GM12878 (cell line): ENCODE measurements around the gene KCNA4. TPM values are rescaled to one million over a fixed set of nuclear protein-coding genes. Genes with fewer than 3 reads are reported as not detected.

Experiments
- ATAC-seq: fragments of 200-7000 bp; cut with Tn5 transposase; 3 replicates; pipeline ENCODE4 v1.9.1; 2020; ENCODE audit warnings: mild to moderate bottlenecking, moderate library complexity
- BruUV-seq: library from RNA; stranded (reverse); fragments of 400-500 nt; replicated peaks from 2 replicates; lab custom pipeline; 2021; lab: Mats Ljungman, UMichigan
- CTCF ChIA-PET: fragments of 300-600 bp; sonication (Branson Sonifier 250); formaldehyde crosslinking; extraction: SDS; loops from one replicate; lab custom pipeline; 2021; ENCODE audit warnings: inconsistent platforms; lab: Yijun Ruan, JAX
- POLR2A ChIA-PET: fragments of 350-600 bp; formaldehyde crosslinking; extraction: SDS; loops from one replicate; lab custom pipeline; 2021; ENCODE audit warnings: inconsistent platforms; lab: Charles Lee
- RAD21 ChIA-PET: fragments of 300-600 bp; sonication (Branson Sonifier 250); formaldehyde crosslinking; loops from one replicate; lab custom pipeline; 2023; ENCODE audit warnings: antibody characterized with exemption; ENCODE audit not compliant: unreplicated experiment; lab: Charles Lee
- SMC1A ChIA-PET: fragments of 300-600 bp; sonication (Branson Sonifier 250); formaldehyde crosslinking; loops from one replicate; lab custom pipeline; 2023; ENCODE audit not compliant: unreplicated experiment, uncharacterized antibody; lab: Charles Lee
- DNase-seq: peaks from one replicate; pipeline ENCODE4 v3.0.0-alpha.2; 2011; ENCODE audit warnings: low read depth, low spot score
- FAIRE-seq: peaks from 3 replicates; lab custom pipeline; 2011; peaks lifted over from hg19 to GRCh38; lab: Jason Lieb, UNC
- H2AFZ ChIP-seq: 2 replicates; pipeline ENCODE4 v1.6.0; 2011; ENCODE audit warnings: low read depth, low read length, control low read depth; ENCODE audit not compliant: control insufficient read depth
- H3K27ac ChIP-seq: 2 replicates; pipeline ENCODE4 v1.5.1; 2011; ENCODE audit warnings: control low read depth; ENCODE audit not compliant: control insufficient read depth, insufficient read depth
- H3K27me3 ChIP-seq, 2 experiments: replicated peaks in 1 of 2; 2 replicates each; pipeline versions ENCODE4 v1.6.0 to v1.6.1; 2011; ENCODE audit warnings: low read length in 1 of 2; ENCODE audit not compliant: control insufficient read depth in 2 of 2, insufficient read depth in 2 of 2
- H3K36me3 ChIP-seq, 2 experiments: 2 replicates each; pipeline ENCODE4 v1.5.1; 2011; ENCODE audit warnings: low read length in 1 of 2; ENCODE audit not compliant: control insufficient read depth in 2 of 2, insufficient read depth in 2 of 2
- H3K4me1 ChIP-seq: 2 replicates; pipeline ENCODE4 v1.6.1; 2011; ENCODE audit warnings: mild to moderate bottlenecking, low read length, moderate library complexity, mixed read lengths; ENCODE audit not compliant: control insufficient read depth, insufficient read depth
- H3K4me2 ChIP-seq: 2 replicates; pipeline ENCODE4 v1.6.0; 2011; ENCODE audit warnings: control low read depth; ENCODE audit not compliant: control insufficient read depth, insufficient read depth
- H3K4me3 ChIP-seq: fragments of 200-600 bp; sonication (generic); 2 replicates; pipeline ENCODE4 v1.5.1; 2016
- H3K79me2 ChIP-seq: 2 replicates; pipeline ENCODE4 v1.6.0; 2011; ENCODE audit warnings: low read length; ENCODE audit not compliant: control insufficient read depth, insufficient read depth
- H3K9ac ChIP-seq: 2 replicates; pipeline ENCODE4 v1.8.0; 2011; ENCODE audit warnings: low read length, control low read depth, mixed read lengths; ENCODE audit not compliant: control insufficient read depth, insufficient read depth
- H3K9me3 ChIP-seq: replicated peaks from 3 replicates; pipeline ENCODE4 v1.5.1; 2011; ENCODE audit warnings: mild to moderate bottlenecking, low read length; ENCODE audit not compliant: control insufficient read depth, insufficient read depth
- H4K20me1 ChIP-seq: 2 replicates; pipeline ENCODE4 v1.6.0; 2011; ENCODE audit not compliant: control insufficient read depth, insufficient read depth
- RAD21 ChIP-seq: IDR thresholded peaks from 2 replicates; pipeline ENCODE4 v1.6.1; 2011; ENCODE audit warnings: mild to moderate bottlenecking, low read depth, low read length, moderate library complexity; ENCODE audit not compliant: insufficient read depth
- SMAD1 ChIP-seq: fragments of 450-650 bp; IDR thresholded peaks from 2 replicates; pipeline ENCODE4 v1.6.1; 2018; ENCODE audit warnings: mild to moderate bottlenecking, low read depth; ENCODE audit not compliant: partially characterized antibody
- WGBS: methylation state at CpG from one replicate; pipeline ENCODE4 v1.1.6; 2016; ENCODE audit warnings: low lambda C conversion rate; ENCODE audit not compliant: insufficient replicate concordance, insufficient coverage; ENCODE audit errors: missing lambda C conversion rate; 5-methylcytosine and 5-hydroxymethylcytosine counted together
- in situ Hi-C: fragments of 300-500 bp; cut with MboI; formaldehyde crosslinking; loops from 9 replicates; pipeline ENCODE4 v1.14.3; 2018; ENCODE audit warnings: mixed read lengths
- intact Hi-C: fragments of 100-400 bp; cut with micrococcal nuclease; formaldehyde crosslinking; loops from one replicate; pipeline ENCODE4 v1.14.2; 2022; ENCODE audit not compliant: unreplicated experiment
- polyA plus RNA-seq, 11 experiments: library from polyadenylated mRNA; depleted of rRNA in 4 of 11; unstranded in 6 of 11; stranded (reverse) in 5 of 11; fragments of >200 nt; fragmentation: Nextera tagmentation in 4 of 11; fragmentation: Illumina TruSeq in 1 of 11; extraction: Ambion mirVana in 4 of 11; extraction: Trizol in 1 of 11; gene quantifications; 1 replicate in 1 of 11; 2 replicates in 10 of 11; pipeline versions ENCODE4 v1.2.1 to v1.2.3, GENCODE V29; 2011 to 2016; ENCODE audit warnings: inconsistent platforms in 2 of 11, missing spikeins in 2 of 11, low read depth in 1 of 11
- total RNA-seq, 4 experiments: library from RNA; depleted of rRNA in 3 of 4; stranded (reverse); fragments of >200 nt in 3 of 4; fragmentation: Illumina TruSeq in 1 of 4; extraction: Trizol in 1 of 4; gene quantifications; 2 replicates each; pipeline versions ENCODE4 v1.2.1 to v1.2.3, GENCODE V29; 2013 to 2021
- TF ChIP-seq, protein P1 (sequence below), 3 experiments: IDR thresholded peaks in 2 of 3; conservative IDR thresholded peaks in 1 of 3; 2 replicates each; pipeline ENCODE4 v1.5.1; 2011; ENCODE audit warnings: low read depth in 3 of 3, low read length in 3 of 3, mild to moderate bottlenecking in 3 of 3, control low read depth in 2 of 3, moderate library complexity in 2 of 3, inconsistent platforms in 1 of 3, mixed read lengths in 1 of 3; ENCODE audit not compliant: control insufficient read depth in 2 of 3, insufficient read depth in 1 of 3; ENCODE audit errors: extremely low read depth in 1 of 3

Gene KCNA4
- total and polyA plus RNA-seq, 10 of the 15 experiments (the other 5 are each of a cell fraction or from before 2014, with no cell fraction given), result not detected

DNA sequence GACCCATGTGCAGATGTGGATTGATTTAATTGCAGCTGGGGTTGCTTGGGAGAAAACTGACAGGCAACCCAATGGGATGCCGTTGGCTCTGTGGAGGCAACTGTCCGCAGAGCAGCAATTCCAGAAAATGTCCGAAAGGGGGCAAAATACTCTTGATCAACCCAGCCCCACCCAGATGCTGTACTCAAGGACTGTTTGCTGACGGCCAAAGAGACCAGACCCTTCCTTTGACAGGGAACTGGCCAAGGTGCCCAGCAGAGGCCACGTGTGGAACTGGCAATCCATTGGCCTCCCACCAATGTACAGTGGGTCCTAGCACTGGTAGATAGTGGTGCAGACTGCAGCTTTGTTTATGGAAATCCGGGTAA, 29.7 kb upstream of the KCNA4 start:
- Histone ChIP-seq H3K27ac (no peak overlapping the region), H3K4me2 (no peak overlapping the region), H3K36me3 (no peaks in the 10 kb centered on the region), H4K20me1 (no peaks in the 10 kb centered on the region), H3K79me2 (no peaks in the 10 kb centered on the region), H3K9me3 (no peaks in the 10 kb centered on the region), H3K27me3 (no peaks in the 10 kb centered on the region), H3K4me1 (no peaks in the 10 kb centered on the region), H3K9ac (no peak overlapping the region), H2AFZ (no peak overlapping the region), H3K4me3 (no peak overlapping the region)
- no TSS peak for BruUV-seq
- intact Hi-C loops, result loop anchor here (2.0 kb wide), 1 partner anchor 96 kb away; no protein-coding TSS in a partner anchor
- ChIA-PET SMC1A (interaction anchor here (1.1 to 1.6 kb wide), 2 partner anchors 17 to 97 kb away, joined by 5 read pairs; no protein-coding TSS in a partner anchor), CTCF (interaction anchor here (1.1 to 1.8 kb wide), 2 partner anchors 97 to 210 kb away, joined by 3 to 7 read pairs; no protein-coding TSS in a partner anchor), POLR2A (no interaction called here), RAD21 (no interaction called here)
- DNase-seq, result no peak
- no peak for FAIRE-seq
- ATAC-seq, result peak; percentile 84
- in situ Hi-C loops, result no loop called here
- TF ChIP-seq, protein P1, sequence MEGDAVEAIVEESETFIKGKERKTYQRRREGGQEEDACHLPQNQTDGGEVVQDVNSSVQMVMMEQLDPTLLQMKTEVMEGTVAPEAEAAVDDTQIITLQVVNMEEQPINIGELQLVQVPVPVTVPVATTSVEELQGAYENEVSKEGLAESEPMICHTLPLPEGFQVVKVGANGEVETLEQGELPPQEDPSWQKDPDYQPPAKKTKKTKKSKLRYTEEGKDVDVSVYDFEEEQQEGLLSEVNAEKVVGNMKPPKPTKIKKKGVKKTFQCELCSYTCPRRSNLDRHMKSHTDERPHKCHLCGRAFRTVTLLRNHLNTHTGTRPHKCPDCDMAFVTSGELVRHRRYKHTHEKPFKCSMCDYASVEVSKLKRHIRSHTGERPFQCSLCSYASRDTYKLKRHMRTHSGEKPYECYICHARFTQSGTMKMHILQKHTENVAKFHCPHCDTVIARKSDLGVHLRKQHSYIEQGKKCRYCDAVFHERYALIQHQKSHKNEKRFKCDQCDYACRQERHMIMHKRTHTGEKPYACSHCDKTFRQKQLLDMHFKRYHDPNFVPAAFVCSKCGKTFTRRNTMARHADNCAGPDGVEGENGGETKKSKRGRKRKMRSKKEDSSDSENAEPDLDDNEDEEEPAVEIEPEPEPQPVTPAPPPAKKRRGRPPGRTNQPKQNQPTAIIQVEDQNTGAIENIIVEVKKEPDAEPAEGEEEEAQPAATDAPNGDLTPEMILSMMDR (IDR thresholded peaks at IDR 0.05 in 2 of 3, conservative IDR thresholded peaks at IDR 0.05 in 1 of 3; ENCODE audit: control insufficient read depth in 2 of 3, extremely low read depth in 1 of 3, insufficient read depth in 1 of 3, low read depth in 3 of 3, low read length in 3 of 3), result peak in 2 of 3 experiments; percentile 8 to 15; a peak in 2 of 6 replicates
- TF ChIP-seq RAD21 (peak; percentile 23; the same call in 1 of the 2 replicates), SMAD1 (no peak)
- 15% methylated on average over 6 of the region's 6 CpGs for WGBS
